GM12801 (cell line): ENCODE results near the gene LRRC10B.

Experiments used
- CTCF ChIP-seq: IDR thresholded peaks from one replicate; pipeline ENCODE4 v1.5.1; 2011; ENCODE audit warnings: control low read depth; ENCODE audit not compliant: insufficient read length; ENCODE audit errors: extremely low read depth

LRRC10B gene

GRCh38 chr11:61522881-61523280 lies 14.3 kb downstream of the LRRC10B start:
- TF ChIP-seq CTCF: no peak

GRCh38 chr11:61524446-61524845 lies 15.9 kb downstream of the LRRC10B start:
- no peak for TF ChIP-seq CTCF

GRCh38 chr11:61524963-61525587 lies 16.5 kb downstream of the LRRC10B start:
- TF ChIP-seq CTCF: no peak

- TF ChIP-seq CTCF: no peak
These were observed 17.7 kb downstream of the LRRC10B start for GRCh38 chr11:61526229-61526628.

- TF ChIP-seq CTCF: no peak
These were observed 18.6 kb downstream of the LRRC10B start for GRCh38 chr11:61526956-61527731.

GRCh38 chr11:61528114-61528513 lies 19.6 kb downstream of the LRRC10B start:
- TF ChIP-seq CTCF: no peak

- no peak for TF ChIP-seq CTCF
These were observed 21.1 kb downstream of the LRRC10B start for GRCh38 chr11:61529537-61530225.
